Immature natural killer cell (primary cell): ENCODE measurements around the gene SLC6A13. TPM values are rescaled to one million over a fixed set of nuclear protein-coding genes. Genes with fewer than 3 reads are reported as not detected.
"Not testable (repeated sequence)": the region's sequence is repeated elsewhere in the genome, so short reads cannot be mapped to it uniquely, and the experiment has no call there.

Source experiments
- DNase-seq, 3 donors: peaks; one replicate each; pipeline ENCODE4 v3.0.0; 2022; ENCODE audit warnings: mixed read lengths in 1 of 3
- H3K27ac Mint-ChIP-seq, 6 donors: one replicate each; pipeline ENCODE4 v1.8.0; 2020; ENCODE audit warnings: mixed read lengths in 6 of 6, mild to moderate bottlenecking in 5 of 6, inconsistent platforms in 4 of 6, moderate library complexity in 3 of 6
- H3K27me3 Mint-ChIP-seq, 3 donors: one replicate each; pipeline ENCODE4 v1.8.0; 2020 to 2021; ENCODE audit warnings: low read depth in 3 of 3, mild to moderate bottlenecking in 3 of 3, mixed read lengths in 3 of 3, moderate library complexity in 3 of 3, inconsistent platforms in 1 of 3
- H3K36me3 Mint-ChIP-seq, 3 donors: one replicate each; pipeline ENCODE4 v1.8.0; 2020; ENCODE audit warnings: mixed read lengths in 3 of 3, inconsistent platforms in 2 of 3, mild to moderate bottlenecking in 2 of 3
- H3K4me1 Mint-ChIP-seq, 2 donors: one replicate each; pipeline ENCODE4 v1.8.0; 2020; ENCODE audit warnings: inconsistent platforms in 2 of 2, mild to moderate bottlenecking in 2 of 2, mixed read lengths in 2 of 2, moderate library complexity in 1 of 2
- H3K4me3 Mint-ChIP-seq, 5 donors: one replicate each; pipeline ENCODE4 v1.8.0; 2020; ENCODE audit warnings: mild to moderate bottlenecking in 5 of 5, mixed read lengths in 5 of 5, inconsistent platforms in 3 of 5, moderate library complexity in 3 of 5
- H3K9me3 Mint-ChIP-seq, 6 donors: one replicate each; pipeline ENCODE4 v1.8.0; 2020; ENCODE audit warnings: mild to moderate bottlenecking in 6 of 6, mixed read lengths in 6 of 6, inconsistent platforms in 4 of 6, moderate library complexity in 3 of 6
- polyA plus RNA-seq, 3 donors: library from polyadenylated mRNA; unstranded; fragments of 300-500 nt; fragmentation: Illumina TruSeq; gene quantifications; one replicate each; pipeline ENCODE4 v1.2.3, GENCODE V29; 2021

SLC6A13 gene
- polyA plus RNA-seq, 3 donors from 2014 or later, result 0.16 TPM; not detected in 2

DNA sequence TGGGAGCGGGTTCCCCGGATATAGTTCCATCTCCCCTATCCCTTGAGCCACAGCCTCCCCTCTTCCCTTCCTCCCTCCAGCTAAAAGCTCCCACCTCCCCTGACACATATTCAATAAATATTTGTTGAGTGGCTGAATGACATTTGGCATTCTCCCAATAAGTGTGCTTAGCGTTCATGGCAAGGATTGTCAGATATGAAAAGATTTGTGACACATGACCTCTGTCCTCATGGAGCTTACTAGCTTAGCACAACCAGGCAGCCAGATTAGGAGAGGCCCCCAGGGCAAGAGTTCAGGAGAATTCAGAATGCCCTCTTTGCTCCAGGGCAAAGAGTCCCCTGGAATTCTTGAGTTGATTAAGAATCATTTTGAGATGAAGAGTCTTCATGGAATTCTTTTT lies 26.2 kb downstream of the SLC6A13 start:
- H3K36me3 Mint-ChIP-seq, result peaks cover 0 to 12% (median 7%) of the 10 kb centered on the region in 3 donors

DNA sequence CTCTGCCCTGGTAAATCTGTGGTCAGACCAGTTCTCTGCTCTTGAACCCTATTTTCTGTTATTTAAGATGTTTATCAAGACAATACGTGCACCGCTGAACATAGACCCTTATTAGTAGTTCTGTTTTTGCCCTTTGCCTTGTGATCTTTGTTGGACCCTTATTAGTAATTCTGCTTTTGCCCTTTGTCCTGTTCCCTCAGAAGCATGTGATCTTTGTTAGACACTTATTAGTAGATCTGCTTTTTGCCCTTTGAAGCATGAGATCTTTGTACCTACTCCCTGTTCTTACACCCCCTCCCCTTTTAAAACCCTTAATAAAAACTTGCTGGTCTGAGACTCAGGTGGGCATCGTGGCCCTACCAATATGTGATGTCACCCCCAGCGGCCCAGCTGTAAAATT lies 26.7 kb downstream of the SLC6A13 start:
- not testable (repeated sequence) for H3K4me1 Mint-ChIP-seq, H3K27ac Mint-ChIP-seq, H3K4me3 Mint-ChIP-seq

More for the DNA sequence above, 26.2 kb downstream of the SLC6A13 start:
- no peak for DNase-seq
- Mint-ChIP-seq H3K27ac (no peak overlapping the region), H3K27me3 (peaks cover 3 to 5% (median 4%) of the 10 kb centered on the region in 3 donors), H3K4me3 (no peak overlapping the region), H3K4me1 (no peaks in the 10 kb centered on the region), H3K9me3 (peaks cover 10 to 20% (median 13%) of the 10 kb centered on the region in 6 donors)

GRCh38 chr12:234891-235415 lies 27.7 kb downstream of the SLC6A13 start:
- Mint-ChIP-seq H3K27me3 (peaks cover 3 to 6% (median 5%) of the 10 kb centered on the region in 3 donors), H3K4me1 (no peaks in the 10 kb centered on the region), H3K9me3 (peaks cover 10 to 20% (median 12%) of the 10 kb centered on the region in 6 donors), H3K4me3 (no peak overlapping the region), H3K36me3 (peaks cover 0 to 12% (median 7%) of the 10 kb centered on the region in 3 donors), H3K27ac (no peak overlapping the region)
- no peak for DNase-seq

More for the DNA sequence above, 26.7 kb downstream of the SLC6A13 start:
- Mint-ChIP-seq H3K36me3 (peaks cover 0 to 12% (median 7%) of the 10 kb centered on the region in 3 donors), H3K9me3 (peaks cover 10 to 20% (median 13%) of the 10 kb centered on the region in 6 donors)
- not testable (repeated sequence) for DNase-seq, H3K27me3 Mint-ChIP-seq

DNA sequence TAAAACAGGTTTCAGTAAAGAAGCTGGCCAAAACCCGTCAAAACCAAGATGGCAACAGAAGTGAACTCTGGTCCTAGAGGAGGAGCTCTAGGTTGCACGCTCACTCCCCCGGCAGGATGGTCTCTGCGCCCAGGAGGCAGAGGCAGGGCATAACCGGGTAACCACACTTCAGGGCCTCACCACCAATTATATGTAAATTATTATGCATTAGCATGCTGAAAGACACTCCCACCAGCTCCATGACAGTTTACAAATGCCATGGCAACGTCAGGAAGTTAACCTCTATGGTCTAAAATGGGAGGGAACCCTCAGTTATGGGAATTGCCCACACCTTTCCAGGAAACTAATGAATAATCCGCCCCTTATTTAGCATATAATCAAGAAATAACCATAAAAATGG lies 28.6 kb downstream of the SLC6A13 start:
- no peak overlapping the region for H3K27ac Mint-ChIP-seq
- peaks cover 0 to 12% (median 7%) of the 10 kb centered on the region in 3 donors for H3K36me3 Mint-ChIP-seq
- no peaks in the 10 kb centered on the region for H3K4me1 Mint-ChIP-seq
- H3K9me3 Mint-ChIP-seq, result peaks cover 10 to 20% (median 12%) of the 10 kb centered on the region in 6 donors
- H3K4me3 Mint-ChIP-seq, result no peak overlapping the region
- DNase-seq, result no peak
- peaks cover 3 to 6% (median 5%) of the 10 kb centered on the region in 3 donors for H3K27me3 Mint-ChIP-seq

GRCh38 chr12:233615-233968 lies 29.0 kb downstream of the SLC6A13 start:
- Mint-ChIP-seq H3K4me1 (no peaks in the 10 kb centered on the region), H3K4me3 (no peak overlapping the region), H3K27me3 (peaks cover 3 to 6% (median 5%) of the 10 kb centered on the region in 3 donors), H3K9me3 (peaks cover 10 to 20% (median 12%) of the 10 kb centered on the region in 6 donors), H3K36me3 (peaks cover 0 to 12% (median 7%) of the 10 kb centered on the region in 3 donors), H3K27ac (no peak overlapping the region)
- no peak for DNase-seq

DNA sequence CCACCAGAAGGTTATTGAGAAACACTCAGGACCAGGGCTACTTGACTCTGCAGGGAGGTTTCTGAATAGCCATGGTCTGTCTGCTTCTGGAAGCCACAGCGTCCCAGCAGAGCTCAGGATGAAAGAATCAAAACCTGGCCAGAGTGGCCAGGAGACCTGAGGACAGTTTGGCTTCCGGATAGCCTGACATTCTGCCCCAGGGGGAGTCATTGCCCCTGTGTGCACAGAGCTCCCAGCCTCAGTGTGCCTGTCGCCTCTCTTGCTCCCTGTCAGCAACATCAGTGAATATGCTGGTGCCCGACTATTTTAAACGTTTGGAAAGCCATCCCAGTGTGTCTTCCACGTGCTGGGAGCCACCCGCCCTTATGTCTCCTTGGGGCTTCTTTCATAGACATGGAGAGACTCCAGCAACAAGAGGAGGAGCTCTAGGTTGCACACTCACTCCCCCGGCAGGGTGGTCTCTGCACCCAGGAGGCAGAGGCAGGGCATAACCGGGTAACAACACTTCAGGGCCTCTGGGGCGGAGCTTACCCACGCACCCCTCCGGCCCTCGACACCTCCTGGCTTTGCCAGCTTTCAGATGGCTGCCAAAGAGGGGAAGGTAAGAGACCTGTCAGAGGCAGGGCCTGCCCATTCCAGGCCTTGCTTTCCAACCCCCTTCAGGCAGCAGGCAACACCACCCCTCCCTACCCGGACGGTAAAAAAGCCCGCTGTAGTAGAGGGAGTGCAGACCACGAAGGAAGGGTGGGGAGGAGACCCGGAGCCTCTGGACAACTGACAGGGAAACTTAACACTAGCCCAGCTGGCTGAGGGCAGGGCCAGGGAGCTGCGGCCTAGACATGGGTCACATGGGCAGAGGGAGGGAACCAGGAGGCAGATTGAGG lies 29.7 kb downstream of the SLC6A13 start:
- peak overlapping the region in 1 of 5 donors; percentile 27 for H3K4me3 Mint-ChIP-seq
- H3K27ac Mint-ChIP-seq, result no peak overlapping the region

GRCh38 chr12:230925-231671 lies 31.5 kb downstream of the SLC6A13 start:
- Mint-ChIP-seq H3K27ac (no peak overlapping the region), H3K4me1 (no peaks in the 10 kb centered on the region), H3K36me3 (peaks cover 0 to 7% (median 3%) of the 10 kb centered on the region in 3 donors), H3K9me3 (peaks cover 6 to 14% (median 8%) of the 10 kb centered on the region in 6 donors), H3K27me3 (peaks cover 0 to 5% (median 2%) of the 10 kb centered on the region in 3 donors), H3K4me3 (no peak overlapping the region)
- DNase-seq, result no peak

More for the DNA sequence above, 29.7 kb downstream of the SLC6A13 start:
- Mint-ChIP-seq H3K9me3 (peaks cover 10 to 20% (median 12%) of the 10 kb centered on the region in 6 donors), H3K27me3 (peaks cover 3 to 5% (median 3%) of the 10 kb centered on the region in 3 donors), H3K36me3 (peaks cover 0 to 12% (median 7%) of the 10 kb centered on the region in 3 donors), H3K4me1 (no peaks in the 10 kb centered on the region)
- DNase-seq, result no peak

GRCh38 chr12:229441-230191 lies 33.0 kb downstream of the SLC6A13 start:
- Mint-ChIP-seq H3K27ac (no peak overlapping the region), H3K4me3 (no peak overlapping the region), H3K4me1 (no peaks in the 10 kb centered on the region), H3K36me3 (no peaks in the 10 kb centered on the region), H3K9me3 (peaks cover 0 to 1% (median 0%) of the 10 kb centered on the region in 6 donors), H3K27me3 (peaks cover 0 to 2% (median 2%) of the 10 kb centered on the region in 3 donors)
- no peak for DNase-seq

- Mint-ChIP-seq H3K4me1 (no peaks in the 10 kb centered on the region), H3K9me3 (peaks cover 0 to 1% (median 0%) of the 10 kb centered on the region in 6 donors), H3K27me3 (peaks cover 0 to 2% (median 2%) of the 10 kb centered on the region in 3 donors), H3K27ac (no peak overlapping the region), H3K36me3 (no peaks in the 10 kb centered on the region), H3K4me3 (no peak overlapping the region)
- DNase-seq, result no peak
Observed at GRCh38 chr12:228846-229200, 33.8 kb downstream of the SLC6A13 start.

DNA sequence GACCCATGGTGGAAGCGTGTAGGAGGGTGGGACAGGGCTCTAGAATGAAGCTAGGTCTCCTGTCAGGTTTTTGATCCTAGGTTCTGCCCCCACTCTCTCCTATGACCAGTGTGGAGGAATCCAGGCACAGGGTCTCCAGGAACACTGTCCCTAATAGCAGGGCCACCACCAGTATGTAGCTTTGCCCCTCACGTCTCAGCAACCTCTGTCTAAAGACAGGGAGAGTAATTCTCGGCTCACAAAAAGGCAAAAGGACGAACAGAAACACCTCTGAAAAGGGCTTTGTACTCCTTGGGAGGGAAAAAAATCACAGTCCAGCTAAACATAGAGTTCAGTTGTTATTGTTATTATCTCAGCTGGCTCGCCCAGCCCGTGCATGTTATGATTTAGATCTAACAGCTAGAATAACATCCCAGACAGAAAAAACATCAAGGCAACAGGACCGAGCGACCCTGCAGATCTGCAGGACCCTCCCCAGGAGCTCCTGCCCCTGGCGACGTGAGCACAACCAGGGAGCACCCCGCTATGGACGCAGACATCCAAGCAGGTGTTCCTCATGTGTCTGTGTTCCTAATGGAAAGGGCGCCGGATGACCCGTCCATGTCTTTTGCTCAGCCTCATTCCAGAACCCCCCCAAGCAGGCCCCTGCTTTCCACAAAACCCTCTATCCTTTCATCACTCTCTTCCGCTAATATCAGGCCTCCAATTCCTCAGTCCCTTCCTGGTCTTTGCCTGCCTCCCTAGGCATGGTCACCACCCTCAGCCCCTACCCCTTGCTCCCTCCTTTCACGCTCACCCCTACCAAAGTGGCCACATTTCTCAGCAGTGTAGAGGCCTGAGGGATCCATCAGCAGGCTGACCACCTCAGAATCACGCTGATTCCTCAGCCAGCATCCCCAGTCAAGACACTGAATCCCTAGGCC lies 34.5 kb downstream of the SLC6A13 start:
- H3K36me3 Mint-ChIP-seq, result no peaks in the 10 kb centered on the region
- no peak overlapping the region for H3K4me3 Mint-ChIP-seq
- H3K27me3 Mint-ChIP-seq, result peaks cover 0 to 2% (median 2%) of the 10 kb centered on the region in 3 donors
- no peaks in the 10 kb centered on the region for H3K9me3 Mint-ChIP-seq
- no peaks in the 10 kb centered on the region for H3K4me1 Mint-ChIP-seq
- H3K27ac Mint-ChIP-seq, result no peak overlapping the region
- DNase-seq, result no peak

DNA sequence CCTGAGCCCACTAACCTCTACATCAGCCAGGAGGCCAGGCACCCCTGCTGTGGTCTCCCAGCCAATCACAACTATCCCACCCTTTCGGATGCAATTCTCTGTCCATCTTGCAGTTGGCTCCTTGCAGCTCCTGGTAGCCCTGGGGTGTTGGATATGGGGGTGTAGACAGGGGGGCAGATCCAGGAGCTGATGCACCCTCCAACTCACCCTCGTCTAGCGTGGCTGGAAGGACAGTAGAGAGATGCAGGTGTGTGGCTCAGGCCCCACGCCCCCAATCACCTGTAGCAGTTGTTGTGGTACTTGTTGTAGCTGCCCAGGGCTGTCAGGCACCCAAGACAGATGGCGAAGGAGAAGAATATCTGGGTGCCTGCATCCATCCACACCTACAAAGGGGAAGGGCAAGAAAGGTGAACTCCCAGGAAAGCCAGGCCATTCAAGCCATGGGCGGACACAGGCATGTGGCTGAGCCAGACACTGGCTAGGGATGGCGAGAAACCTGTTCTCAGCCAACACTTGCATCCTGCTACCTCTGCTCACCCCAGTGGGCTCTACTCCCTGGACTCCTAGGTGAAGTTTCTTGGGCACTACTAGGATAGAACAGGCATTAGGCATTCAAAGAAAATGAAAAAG lies 35.2 kb downstream of the SLC6A13 start:
- peaks cover 0 to 3% (median 0%) of the 10 kb centered on the region in 6 donors for H3K9me3 Mint-ChIP-seq
- H3K4me1 Mint-ChIP-seq, result no peaks in the 10 kb centered on the region
- H3K36me3 Mint-ChIP-seq, result no peaks in the 10 kb centered on the region
- DNase-seq, result no peak
- no peak overlapping the region for H3K4me3 Mint-ChIP-seq
- no peak overlapping the region for H3K27ac Mint-ChIP-seq
- peaks cover 0 to 2% (median 2%) of the 10 kb centered on the region in 3 donors for H3K27me3 Mint-ChIP-seq

DNA sequence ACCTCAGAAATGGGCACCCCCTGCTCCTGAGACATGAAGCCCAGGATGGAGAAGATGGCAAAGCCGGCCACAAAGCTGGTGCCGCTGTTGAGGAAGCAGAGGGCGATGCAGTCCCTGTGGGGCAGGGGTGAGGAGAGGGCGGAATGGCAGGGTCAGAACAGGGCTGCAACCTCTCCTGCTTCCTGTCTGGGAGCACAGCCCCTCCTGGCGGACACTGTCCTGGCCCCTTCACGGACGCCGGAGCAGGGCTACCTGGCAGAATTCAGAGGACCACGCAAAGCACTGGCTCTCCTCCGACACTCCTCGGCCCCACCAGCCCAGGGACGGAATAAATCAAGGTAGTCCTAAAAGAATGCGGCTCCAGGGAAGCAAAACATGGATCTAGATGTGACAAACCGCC lies 36.2 kb downstream of the SLC6A13 start:
- no peaks in the 10 kb centered on the region for H3K4me1 Mint-ChIP-seq
- peaks cover 0 to 2% (median 2%) of the 10 kb centered on the region in 3 donors for H3K27me3 Mint-ChIP-seq
- no peaks in the 10 kb centered on the region for H3K36me3 Mint-ChIP-seq
- no peak overlapping the region for H3K27ac Mint-ChIP-seq
- peaks cover 0 to 3% (median 0%) of the 10 kb centered on the region in 6 donors for H3K9me3 Mint-ChIP-seq
- no peak overlapping the region for H3K4me3 Mint-ChIP-seq
- DNase-seq, result no peak
